A549 (cell line): ENCODE data around the gene SRRT.

Experiments
- MYC ChIP-seq: IDR thresholded peaks from 2 replicates; pipeline ENCODE4 v1.6.1; 2012; ENCODE audit warnings: mild to moderate bottlenecking, inconsistent platforms, low read length, improper control_type of control experiment, borderline replicate concordance
- RAD21 ChIP-seq, 2 experiments: fragments of >200 bp in 1 of 2; sonication (Bioruptor Twin) in 1 of 2; formaldehyde crosslinking in 1 of 2; IDR thresholded peaks in 1 of 2; conservative IDR thresholded peaks in 1 of 2; 2 replicates in 1 of 2; 3 replicates in 1 of 2; pipeline ENCODE4 v1.6.1; 2012 to 2018; ENCODE audit warnings: inconsistent platforms in 1 of 2
- RFX5 ChIP-seq: fragments of 450-650 bp; IDR thresholded peaks from 2 replicates; pipeline ENCODE4 v1.7.1; 2014; ENCODE audit warnings: antibody characterized with exemption, mild to moderate bottlenecking, moderate library complexity
- RNF2 ChIP-seq: fragments of 200-600 bp; sonication (generic); IDR thresholded peaks from 2 replicates; pipeline ENCODE4 v1.6.1; 2016; ENCODE audit warnings: low read depth, mild to moderate bottlenecking, antibody characterized with exemption, moderate library complexity, borderline replicate concordance
- TF ChIP-seq, protein P1 (sequence below): fragments of >200 bp; sonication (Bioruptor Twin); formaldehyde crosslinking; IDR thresholded peaks from 3 replicates; pipeline ENCODE4 v1.5.1; 2016

DNA sequence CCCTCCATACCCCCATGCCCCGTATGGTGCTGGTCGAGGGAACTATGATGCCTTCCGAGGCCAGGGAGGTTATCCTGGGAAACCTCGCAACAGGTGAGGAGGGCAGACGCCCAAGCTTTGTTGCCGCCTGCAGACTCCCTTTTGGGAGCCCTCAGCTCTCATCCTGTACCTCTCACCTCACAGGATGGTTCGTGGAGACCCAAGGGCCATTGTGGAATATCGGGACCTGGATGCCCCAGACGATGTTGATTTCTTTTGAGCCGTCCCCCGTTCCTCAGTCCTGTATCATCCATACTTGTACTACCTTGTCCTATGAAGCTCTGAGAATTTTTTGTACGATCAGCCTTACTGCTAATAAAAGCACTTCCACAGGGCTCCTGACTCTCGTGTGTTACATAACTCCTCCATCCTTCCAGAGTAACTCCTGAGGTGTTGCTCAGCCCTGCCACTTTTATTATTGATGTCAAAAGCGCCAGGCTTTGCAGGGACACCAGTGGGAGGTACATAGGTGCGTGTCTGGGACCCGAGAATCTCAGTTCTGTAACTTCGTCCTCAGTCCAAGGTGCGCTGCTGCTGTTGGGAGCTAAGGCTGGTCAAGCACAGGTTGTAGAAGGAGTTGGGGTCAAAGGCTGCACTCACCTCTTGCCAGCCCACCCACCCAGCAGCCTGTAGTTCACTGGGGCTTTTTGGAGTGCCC, 13.5 kb downstream of the SRRT start:
- TF ChIP-seq, protein P1, sequence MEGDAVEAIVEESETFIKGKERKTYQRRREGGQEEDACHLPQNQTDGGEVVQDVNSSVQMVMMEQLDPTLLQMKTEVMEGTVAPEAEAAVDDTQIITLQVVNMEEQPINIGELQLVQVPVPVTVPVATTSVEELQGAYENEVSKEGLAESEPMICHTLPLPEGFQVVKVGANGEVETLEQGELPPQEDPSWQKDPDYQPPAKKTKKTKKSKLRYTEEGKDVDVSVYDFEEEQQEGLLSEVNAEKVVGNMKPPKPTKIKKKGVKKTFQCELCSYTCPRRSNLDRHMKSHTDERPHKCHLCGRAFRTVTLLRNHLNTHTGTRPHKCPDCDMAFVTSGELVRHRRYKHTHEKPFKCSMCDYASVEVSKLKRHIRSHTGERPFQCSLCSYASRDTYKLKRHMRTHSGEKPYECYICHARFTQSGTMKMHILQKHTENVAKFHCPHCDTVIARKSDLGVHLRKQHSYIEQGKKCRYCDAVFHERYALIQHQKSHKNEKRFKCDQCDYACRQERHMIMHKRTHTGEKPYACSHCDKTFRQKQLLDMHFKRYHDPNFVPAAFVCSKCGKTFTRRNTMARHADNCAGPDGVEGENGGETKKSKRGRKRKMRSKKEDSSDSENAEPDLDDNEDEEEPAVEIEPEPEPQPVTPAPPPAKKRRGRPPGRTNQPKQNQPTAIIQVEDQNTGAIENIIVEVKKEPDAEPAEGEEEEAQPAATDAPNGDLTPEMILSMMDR: no peak
- TF ChIP-seq RFX5: no peak
- no peak for TF ChIP-seq RAD21 (conservative IDR thresholded peaks at IDR 0.05 in 1 of 2, IDR thresholded peaks at IDR 0.05 in 1 of 2)
- no peak for TF ChIP-seq MYC
- TF ChIP-seq RNF2: no peak
